EH (cell line): ENCODE results near the gene COL4A6.

ENCODE experiments used
- DNase-seq: peaks from one replicate; pipeline ENCODE4 v3.0.0-alpha.2; 2015; ENCODE audit warnings: low read depth

The COL4A6 gene

DNA sequence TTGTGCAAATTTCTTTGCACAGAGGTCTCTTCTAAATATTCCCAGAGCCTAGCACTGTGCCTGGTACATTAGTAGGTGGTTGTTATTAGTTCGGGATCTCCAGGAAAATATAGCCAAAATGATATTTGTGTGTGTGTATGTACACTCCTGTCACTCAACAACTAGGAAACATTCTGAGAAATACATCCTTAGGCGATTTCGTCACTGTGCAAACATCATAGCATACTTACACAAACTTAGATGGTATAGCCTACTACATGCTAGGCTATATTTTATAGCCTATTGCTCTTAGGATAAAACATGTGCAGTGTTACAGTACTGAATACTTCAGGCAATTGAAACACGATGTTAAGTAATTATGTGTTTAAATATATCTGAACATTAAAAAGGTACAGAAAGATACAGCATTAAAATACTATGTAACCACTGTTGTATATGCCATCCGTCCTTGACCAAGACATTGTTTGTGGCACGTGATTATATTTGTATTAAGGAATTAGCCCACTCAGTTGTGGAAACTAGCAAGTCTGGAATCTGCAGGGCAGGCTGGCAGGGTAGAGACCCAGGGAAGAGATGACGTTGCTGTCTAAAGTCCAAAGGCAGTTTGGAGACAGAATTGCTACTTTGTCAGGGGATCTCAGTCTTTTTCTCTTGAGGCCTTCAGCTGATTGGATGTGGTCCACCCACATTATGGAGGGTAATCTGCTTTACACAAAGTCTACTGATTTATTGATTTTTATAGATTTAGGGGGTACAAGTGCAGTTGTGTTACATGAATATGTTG is 106.9 kb downstream of the COL4A6 start:
- no peak for DNase-seq

GRCh38 chrX:108323751-108324150 is 114.5 kb downstream of the COL4A6 start:
- no peak for DNase-seq

DNA sequence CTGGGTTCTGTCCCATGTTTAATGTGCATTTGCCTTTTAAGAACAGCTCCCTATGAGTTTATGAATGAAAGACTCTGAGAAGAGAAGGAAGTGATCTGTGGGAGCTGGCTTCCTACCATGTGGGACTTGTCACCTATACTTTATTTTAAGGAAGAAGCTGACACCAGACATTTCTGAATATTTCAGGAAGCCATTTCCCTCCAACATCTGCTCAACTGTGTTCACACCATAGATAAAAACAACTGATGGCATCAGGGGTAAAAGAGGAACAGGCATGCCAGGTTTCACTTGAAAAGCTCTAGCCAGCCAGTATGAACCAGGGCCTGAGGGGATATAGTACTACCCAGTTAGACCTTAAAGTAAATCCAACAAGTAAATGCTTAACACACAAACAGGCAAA is 116.0 kb downstream of the COL4A6 start:
- DNase-seq = no peak

DNA sequence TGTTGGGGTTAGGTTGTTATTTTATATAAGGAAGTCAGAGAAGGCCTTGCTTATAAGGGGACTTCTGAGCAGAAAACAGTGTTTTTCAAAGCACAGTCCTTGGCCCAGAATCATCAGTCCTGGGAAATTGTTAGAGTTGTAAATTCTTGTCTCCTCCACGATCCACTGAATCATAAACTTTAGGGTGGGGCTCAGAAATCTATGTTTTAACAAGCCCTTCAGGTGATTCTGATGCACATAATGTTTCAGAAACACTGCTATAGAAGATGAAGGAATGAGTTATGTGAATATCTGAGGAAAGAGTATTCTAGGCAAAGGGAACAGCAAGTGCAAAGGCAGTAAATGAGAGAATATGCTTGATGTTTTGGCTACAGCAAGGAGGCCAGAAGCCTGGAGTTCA is 121.8 kb downstream of the COL4A6 start:
- DNase-seq = no peak

- DNase-seq = peak; percentile 49
These were observed 124.6 kb downstream of the COL4A6 start for GRCh38 chrX:108313669-108314068.

DNA sequence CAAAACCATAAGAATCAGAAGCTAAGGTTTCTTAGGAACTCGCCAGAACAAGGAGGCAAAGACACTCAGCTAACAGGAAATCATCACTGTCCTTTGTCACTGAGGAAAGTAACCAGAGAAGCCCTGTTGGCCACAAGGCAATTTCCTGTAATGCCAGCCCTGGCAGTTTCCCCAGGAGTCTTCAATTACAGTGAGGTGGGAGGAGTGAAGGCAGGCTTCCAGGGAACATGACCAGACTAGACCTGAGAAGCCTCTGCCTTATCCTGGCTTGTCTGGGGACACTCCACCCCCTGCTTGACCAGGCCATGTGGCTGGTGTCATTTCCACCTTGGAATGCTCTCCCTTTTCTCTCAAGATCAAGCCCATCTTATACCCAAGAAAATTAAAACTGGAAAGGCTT is 125.3 kb downstream of the COL4A6 start:
- peak; percentile 70 for DNase-seq

- peak; percentile 29 for DNase-seq
These were observed 126.2 kb downstream of the COL4A6 start for GRCh38 chrX:108312011-108312410.

GRCh38 chrX:108310506-108310905 is 127.7 kb downstream of the COL4A6 start:
- no peak for DNase-seq

DNA sequence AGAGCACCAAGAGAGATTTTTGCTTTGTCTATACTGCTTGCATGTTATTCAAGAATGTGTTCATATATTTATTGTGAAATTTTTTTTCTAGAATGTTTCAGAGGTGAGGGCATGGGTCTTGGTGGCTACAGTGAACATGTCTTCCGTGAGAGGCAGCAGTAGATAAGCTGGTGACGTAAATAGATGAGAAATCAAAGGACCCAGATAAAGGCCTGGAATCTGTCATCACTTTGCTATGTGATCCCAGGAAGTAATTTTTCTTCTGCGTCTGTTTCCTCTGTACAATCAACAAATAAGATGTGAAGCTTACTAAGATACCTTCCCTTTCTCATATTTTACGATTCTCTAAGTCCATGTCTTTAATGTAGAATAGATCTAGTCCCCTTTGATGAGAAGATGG is 129.1 kb downstream of the COL4A6 start:
- DNase-seq = peak; percentile 53

DNA sequence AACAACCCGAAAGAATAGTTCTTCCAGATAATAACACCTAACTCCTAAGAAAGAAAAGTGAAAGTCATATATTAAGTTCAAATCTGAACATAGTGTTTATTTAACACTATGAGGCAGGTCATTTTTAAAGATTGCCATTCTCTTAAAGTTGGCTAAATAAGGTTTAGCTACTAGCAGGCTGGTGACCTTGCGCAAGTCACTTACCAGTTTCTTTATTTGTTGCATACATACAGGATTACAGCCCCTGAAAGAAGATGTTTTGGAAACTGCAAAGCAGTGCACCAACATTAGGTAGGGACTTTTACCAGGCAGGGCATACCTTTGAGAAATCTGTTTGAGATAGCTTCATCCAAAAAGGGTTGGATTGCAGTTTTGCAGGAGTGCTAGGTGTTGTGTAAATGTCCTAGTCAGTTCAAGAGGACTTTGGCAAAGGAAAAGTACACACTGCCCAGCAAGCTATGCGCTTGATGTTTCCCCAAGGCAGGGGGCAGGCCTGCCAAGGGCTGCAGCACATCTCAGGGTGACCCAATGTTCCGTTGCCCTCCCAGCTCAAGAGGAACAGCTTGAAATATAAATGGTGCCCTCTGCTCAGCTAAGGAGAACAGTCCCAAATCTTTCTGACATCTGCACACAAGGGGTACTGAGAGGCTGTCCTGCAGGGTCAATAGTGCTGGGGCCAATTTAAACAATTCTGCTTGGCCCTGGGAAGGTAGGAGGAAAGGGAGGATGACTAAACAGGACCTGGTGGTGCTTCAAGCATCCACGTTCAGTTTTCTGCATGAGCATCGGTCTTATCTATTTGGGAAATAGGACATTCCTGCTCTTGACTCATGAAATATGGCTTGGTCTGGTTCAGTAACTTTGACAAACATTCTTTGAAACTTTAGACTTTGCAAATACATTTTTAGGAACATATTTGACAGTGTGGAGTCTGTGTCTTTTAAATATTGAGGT is 130.8 kb downstream of the COL4A6 start:
- DNase-seq = no peak

GRCh38 chrX:108306086-108306485 is 132.1 kb downstream of the COL4A6 start:
- DNase-seq = peak; percentile 40

- no peak for DNase-seq
These were observed 133.5 kb downstream of the COL4A6 start for GRCh38 chrX:108304757-108305156.

DNA sequence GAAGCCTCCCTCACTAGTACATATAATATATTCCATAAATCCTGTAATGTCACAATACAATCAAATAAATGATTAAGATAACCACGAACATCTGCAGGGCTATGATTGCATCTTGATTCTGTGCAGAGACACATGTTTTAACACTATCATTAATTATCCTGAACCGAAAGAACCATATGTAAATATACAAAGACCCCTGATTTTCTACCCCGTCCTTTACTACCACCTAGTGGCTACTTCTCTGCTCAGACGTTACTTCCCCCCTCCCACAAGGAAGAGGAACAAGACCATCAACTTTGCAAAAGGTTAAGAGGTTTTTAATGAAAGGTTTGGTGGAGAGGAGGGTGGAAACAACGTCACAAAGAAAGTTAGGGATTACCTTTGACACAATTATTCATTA is 134.0 kb downstream of the COL4A6 start:
- DNase-seq = no peak

GRCh38 chrX:108303682-108304081 is 134.5 kb downstream of the COL4A6 start:
- no peak for DNase-seq

DNA sequence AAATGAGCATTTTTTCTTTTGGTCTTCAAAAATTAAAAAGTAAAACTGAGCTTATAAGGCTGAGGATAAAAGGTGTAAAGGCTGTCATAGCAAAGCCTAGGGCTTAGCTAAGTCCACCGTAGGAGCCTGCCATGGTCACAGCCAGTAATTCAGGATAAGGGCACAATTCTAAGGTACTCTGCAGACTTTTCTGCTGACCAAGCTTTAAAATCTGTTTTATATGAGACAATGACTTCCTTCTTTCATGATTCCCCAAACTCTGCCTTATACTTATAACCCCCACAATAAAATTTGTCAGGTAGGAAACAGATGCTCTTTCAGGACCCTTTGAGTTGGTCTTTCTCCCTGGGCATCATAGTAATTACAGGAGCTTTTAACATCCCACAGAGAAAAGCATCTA is 138.5 kb downstream of the COL4A6 start:
- DNase-seq = no peak

GRCh38 chrX:108299101-108299591 is 139.1 kb downstream of the COL4A6 start:
- peak; percentile 29 for DNase-seq

DNA sequence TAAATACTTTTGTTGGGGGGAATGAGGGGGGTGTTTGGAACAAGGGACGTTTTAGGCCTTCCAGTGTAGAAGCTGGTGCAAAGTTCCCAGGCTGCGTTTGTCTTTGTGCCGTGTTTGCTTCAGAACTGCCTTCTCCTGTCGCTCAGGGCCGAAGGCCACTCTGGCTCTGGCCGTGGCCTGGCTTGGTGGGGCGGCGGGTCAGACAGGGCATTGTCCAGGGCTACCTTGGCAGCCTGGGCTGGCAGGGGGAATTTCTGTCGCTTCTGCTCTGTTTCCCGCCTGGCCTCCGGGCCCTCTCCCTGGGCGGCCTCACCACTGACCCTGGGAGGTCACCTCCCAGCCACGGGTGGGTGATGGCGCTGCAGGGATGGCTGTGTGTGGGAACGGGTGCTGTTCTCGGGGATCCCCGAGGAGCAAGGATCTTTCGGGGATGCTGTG is 140.0 kb downstream of the COL4A6 start:
- DNase-seq = no peak

- DNase-seq = no peak
These were observed 140.9 kb downstream of the COL4A6 start for GRCh38 chrX:108297290-108297689.

GRCh38 chrX:108292053-108292452 is 146.2 kb downstream of the COL4A6 start:
- DNase-seq = no peak

GRCh38 chrX:108285918-108286317 is 152.3 kb downstream of the COL4A6 start:
- no peak for DNase-seq

DNA sequence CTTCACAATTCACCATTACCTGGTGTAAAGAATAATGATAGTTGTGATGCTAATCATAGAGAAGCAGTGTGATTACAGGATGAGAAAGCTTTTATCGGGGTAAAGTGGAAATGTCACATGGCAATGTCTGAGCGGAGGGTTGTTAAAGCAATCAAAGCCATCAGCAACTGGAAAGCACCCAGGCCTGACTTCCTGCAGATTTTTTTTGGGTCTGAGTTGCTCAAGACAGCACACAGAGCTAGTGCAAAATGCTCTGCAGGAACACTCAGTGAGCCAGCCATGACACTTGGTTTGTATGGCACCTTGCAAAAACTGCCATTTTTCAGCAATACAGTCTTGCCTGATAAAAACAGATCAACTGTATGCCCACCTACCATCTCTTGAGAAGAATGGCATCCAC is 152.9 kb downstream of the COL4A6 start:
- DNase-seq = no peak

GRCh38 chrX:108275732-108276131 is 162.5 kb downstream of the COL4A6 start:
- DNase-seq = no peak

DNA sequence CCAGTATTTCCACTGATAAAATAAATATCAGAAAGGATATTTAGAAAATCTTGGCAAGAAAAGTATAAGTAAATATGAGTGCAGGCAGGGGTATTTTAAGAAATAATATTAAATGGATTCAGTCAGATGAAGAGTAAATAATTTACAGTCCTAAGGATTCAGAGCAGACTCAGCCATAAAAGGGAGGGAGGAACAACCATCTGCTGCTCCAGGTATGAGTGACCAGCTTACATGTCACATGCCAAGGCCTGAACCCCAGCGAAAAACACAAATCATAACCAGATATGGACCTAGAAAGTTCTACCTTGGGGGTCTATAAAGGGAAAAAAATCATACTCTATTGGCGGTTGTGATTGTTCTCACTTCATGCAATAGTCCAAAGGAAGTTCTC is 166.8 kb downstream of the COL4A6 start:
- DNase-seq = no peak
